Stimulated activated CD4-positive, alpha-beta T cell treated with anti-CD3 and anti-CD28 coated beads, Interleukin-15, amount 100 ng/mL, for 24 hours (primary cell): ENCODE data around the gene B4GALNT4.
"Not testable (repeated sequence)": the region's sequence is repeated elsewhere in the genome, so short reads cannot be mapped to it uniquely, and the experiment has no call there.

ENCODE experiments used
- DNase-seq: peaks from one replicate; pipeline ENCODE4 v3.0.0-alpha.2; 2020

Gene B4GALNT4

DNA sequence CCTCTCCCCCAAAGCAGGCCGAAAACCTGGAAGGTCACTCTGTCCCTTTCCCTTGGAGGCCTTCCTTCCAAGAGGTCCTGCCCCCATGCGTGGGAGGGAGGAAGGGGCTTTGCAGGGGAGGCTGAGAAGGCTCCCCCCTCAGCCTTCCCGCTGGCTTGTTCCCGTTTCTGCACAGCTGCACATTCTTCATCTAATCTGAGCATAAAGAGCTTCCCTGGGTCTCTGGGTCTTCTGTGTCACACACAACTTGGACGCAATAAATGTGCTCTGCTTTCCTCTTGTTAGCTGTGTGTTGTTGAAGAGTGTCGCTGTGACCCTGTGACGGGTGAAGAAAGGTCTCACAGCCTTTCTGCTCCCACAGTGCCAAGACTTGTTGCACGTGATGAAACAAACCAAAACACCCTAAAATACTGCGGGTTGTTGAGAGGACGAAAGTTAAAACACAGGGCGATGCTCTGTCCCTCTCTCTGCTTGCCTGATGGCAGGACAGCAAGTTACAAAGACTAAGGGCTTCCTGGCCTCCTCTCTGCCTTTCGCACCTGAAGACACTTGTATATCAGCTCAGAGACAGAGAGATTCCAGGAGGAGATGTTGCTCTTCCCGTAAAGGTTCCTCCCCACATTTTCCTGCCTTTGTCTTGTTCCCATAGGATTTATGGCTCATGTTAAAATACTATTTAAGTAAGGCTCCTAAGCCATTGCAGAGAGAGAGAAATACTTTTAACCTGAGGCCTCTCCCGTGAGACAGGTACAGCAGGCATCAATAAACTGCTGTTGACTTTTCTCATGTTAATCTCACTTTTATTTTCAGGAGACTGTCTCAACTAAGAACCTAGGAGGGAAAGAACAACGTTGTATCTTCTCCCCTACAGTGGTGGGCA lies 33.3 kb upstream of the B4GALNT4 start:
- no peak for DNase-seq

DNA sequence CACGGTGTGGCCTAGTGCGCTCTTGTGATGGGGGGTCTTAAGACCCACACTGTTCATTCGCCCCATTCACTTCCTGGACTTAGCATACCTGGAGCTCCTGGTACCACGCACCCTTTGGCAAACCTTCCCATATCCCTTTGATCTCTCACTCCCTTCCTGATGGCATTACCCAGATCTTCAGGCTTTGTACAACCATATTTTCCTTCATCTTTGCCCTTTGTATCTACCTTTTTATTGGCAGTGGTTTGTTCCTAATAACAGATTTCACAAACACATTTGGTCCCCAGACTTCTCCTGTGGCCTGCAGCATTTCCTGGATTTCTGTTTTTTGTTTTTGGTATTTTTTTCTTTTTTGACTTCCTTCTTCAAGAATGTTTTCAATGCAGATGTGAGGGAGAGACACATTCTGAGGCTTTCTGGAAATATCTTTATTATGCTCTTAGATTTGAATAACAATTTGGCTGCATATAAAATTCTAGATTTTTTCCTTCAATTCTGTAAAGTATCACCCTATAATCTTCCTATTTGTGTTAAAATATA lies 32.6 kb upstream of the B4GALNT4 start:
- no peak for DNase-seq

DNA sequence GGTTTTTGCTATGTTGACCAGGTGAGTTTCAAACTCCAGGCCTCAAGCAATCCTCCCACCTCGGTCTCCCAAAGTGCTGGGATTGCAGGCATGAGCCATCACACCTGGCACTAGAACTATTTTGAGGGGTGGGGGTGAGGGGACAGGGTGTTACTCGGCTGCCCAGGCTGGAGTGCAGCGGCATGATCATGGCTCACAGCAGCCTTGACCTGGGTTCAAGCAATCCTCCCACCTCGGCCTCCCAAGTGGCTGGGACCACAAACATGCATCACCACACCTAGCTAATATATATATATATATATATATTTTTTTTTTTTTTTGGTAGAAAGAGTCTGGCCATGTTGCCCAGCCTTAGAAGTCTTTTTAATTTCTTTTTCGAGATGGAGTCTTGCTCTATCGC lies 31.6 kb upstream of the B4GALNT4 start:
- DNase-seq = no peak

DNA sequence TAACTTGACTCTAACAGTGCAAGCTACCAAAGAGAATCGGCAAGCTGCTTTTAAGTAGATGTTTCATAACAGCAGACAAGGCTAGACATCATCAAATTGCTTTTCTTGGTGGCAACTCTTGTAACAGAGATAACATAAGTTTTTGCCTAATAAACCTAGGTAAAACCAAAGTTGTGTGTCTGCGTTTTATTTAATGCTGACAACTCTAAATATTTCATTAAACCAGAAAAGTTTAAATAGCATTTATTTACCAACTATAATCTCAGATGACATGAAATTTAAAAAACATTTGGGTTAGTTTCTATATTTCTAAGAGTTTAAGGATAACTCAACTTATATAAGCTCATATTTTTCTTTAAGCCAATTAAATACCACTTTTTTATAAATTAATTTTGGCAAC lies 29.3 kb upstream of the B4GALNT4 start:
- DNase-seq = no peak

DNA sequence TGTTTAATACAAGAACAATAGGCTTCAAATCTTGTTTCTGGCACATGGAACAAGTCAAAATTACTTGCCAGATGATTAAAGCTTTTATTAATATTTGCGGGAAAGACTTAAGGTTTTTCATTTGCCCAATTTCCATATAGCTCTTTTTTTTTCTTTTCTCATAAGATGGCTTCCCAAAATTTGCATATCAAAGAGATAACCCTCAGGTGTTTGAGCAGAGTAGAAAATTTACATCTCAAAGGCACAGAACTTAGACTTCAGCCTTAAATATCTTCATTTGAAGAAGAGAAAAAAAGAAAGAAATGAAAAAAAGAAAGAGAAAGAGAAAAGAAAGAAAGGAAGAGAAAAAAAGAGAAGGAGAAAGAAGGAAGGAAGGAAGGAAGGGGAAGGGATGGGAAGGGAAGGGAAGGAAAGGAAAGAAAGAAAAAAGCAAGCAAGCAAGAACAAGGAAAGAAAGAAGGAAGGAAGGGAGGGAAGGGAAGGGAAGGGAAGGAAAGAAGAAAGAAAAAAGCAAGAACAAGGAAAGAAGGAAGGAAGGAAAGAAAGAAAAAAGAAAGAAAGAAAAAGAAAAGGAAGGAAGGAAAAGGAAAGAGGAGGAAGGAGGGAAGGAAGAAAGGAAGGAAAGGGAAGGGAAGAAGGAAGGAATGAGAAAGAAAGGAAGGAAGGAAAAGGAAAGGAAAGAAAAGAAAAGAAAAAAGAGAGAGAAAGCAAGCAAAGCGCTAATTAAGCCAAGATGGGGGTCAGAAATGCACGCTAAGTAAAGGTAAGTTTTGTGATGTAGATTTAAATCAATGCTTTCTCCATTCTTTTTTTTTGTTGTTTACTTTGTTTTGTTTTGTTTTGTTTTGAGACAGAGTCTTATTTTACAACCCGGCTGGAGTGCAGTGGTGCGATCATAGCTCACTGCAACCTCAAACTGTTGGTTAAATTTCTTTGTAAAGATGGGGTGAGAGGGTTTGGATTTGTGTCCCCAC lies 28.5 kb upstream of the B4GALNT4 start:
- DNase-seq = no peak

DNA sequence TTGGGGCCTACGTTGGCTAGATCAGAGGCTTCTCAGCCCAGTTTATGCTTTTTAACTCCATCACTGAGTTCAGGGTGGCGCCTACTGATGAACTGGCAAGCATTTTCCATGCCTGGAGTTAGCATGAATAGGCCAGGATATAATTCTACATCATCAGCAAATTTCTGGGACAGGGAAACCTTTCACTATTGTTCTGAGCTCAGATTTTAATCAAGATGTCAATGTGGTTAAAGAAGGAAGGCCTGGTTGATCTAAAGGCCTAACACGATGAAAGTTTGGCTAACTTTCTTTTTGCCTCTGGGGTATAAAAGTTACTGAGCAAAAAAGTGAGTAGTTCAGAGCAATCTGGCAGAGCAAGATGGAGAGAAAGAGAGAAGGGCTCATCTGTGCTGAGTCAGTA lies 27.0 kb upstream of the B4GALNT4 start:
- no peak for DNase-seq

DNA sequence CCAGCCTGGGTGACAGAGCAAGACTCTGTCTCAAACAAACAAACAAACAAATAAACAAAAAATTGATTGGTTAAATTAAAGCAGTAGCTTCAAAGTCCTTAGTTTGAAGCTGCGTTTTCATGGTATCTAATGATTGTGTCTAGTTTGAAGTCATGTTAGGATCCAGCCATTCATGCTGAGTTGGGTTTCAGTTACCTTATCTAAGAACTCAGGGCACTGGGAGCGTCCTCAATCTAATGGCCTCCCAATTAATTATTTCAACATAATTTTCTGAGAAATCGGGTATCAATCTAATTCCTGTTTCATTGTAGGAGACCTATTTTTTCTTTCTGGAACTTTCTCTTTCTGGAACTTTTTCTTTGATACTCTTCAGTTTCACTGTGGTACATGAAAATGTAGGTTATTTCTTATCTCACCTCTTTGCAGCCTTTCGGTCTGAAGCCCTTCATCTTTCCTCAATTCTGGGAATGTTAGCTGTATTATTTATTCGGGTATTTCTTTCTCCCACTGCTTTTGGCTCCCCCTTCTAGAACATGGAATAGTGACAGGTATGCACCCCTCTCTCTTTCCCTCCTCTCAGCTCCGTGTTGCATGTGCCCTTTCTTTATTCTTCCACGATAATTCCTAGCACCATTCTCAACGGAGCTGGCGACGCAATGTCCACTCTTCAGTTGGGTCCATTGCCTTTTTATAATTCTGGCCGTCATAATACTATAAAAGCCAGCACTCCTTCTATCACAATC lies 24.3 kb upstream of the B4GALNT4 start:
- DNase-seq = no peak

GRCh38 chr11:346529-346928 lies 22.8 kb upstream of the B4GALNT4 start:
- no peak for DNase-seq

DNA sequence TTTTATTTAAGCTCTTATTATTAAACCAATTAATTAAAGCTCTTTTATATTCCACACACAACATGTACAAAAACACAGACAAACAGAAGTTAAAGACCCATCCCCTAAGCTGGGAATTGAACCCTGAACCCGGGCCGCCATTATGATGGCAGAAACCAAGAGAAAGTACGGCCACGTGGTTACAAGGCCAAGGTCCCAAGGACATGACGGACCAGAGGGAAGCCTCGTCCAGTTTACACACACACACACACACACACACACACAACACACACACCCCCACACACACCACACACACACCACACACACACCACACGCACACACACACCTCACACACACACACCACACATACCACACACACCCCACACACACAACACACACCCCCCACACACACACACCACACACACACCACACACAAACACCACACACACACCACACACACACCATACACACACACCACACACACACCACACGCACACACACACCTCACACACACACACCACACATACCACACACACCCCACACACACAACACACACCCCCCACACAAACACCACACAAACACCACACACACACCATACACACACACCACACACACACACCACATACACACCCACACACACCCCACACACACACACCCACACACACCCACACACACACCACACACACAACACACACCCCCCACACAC lies 19.9 kb upstream of the B4GALNT4 start:
- not testable (repeated sequence) for DNase-seq

GRCh38 chr11:350033-350722 lies 19.1 kb upstream of the B4GALNT4 start:
- not testable (repeated sequence) for DNase-seq

- DNase-seq = no peak
Measured at GRCh38 chr11:350723-351255, 18.5 kb upstream of the B4GALNT4 start.

DNA sequence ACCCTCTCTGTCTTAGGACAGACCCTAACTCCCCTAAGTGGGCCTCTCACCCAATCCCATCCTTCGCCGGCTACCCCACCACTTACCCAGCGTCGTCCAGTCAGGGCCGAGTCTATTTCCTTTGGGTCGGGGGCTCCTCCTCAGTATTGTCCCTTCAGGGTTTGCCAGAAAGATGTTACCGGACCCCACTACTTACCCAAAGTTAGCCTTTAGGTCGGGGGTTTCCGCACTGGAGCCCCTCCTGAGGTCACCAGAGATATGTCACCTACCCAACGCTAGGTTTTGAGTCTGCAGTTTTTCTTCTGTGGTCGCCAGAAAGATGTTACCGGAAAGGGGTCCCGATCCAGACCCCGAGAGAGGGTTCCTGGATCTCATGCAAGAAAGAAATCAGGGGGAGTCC lies 17.9 kb upstream of the B4GALNT4 start:
- DNase-seq = no peak

GRCh38 chr11:352456-353031 lies 16.8 kb upstream of the B4GALNT4 start:
- no peak for DNase-seq

DNA sequence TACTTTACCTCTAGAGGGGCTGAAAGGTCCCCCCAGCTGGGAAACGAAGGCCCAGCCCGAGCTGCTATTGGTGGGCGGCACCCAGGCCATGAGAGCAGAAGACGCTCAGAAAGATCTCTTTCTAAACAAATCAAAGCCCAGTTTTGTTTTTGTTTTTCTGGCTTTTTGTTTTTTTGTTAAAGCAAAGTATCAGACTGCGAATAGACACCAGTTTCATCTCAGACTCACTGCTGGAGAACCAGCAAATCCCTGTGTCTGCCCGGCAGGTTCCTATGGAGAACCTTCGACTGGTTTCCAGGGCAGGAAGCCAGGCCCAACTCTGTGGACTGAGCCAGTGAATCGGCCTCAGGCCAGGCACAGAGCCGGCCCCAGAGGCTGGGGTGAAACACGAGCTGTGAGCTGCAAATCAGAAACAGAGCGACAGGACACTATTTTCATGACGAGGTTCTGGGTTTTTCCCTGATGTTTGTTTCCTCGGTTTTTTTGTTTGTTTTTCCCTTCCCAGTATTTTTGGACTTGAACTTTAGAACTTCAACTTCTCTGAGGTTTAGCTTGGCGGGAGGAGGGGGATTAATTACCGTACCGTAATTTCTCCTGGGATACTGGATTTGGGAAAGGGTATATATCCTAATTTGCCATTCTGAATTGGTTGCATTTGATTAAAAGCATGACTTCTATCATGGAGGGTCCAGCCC lies 16.0 kb upstream of the B4GALNT4 start:
- no peak for DNase-seq

GRCh38 chr11:355581-356458 lies 13.5 kb upstream of the B4GALNT4 start:
- peak; percentile 92 for DNase-seq

- DNase-seq = no peak
Measured at GRCh38 chr11:356610-357009, 12.7 kb upstream of the B4GALNT4 start.

GRCh38 chr11:357582-357981 lies 11.7 kb upstream of the B4GALNT4 start:
- no peak for DNase-seq

DNA sequence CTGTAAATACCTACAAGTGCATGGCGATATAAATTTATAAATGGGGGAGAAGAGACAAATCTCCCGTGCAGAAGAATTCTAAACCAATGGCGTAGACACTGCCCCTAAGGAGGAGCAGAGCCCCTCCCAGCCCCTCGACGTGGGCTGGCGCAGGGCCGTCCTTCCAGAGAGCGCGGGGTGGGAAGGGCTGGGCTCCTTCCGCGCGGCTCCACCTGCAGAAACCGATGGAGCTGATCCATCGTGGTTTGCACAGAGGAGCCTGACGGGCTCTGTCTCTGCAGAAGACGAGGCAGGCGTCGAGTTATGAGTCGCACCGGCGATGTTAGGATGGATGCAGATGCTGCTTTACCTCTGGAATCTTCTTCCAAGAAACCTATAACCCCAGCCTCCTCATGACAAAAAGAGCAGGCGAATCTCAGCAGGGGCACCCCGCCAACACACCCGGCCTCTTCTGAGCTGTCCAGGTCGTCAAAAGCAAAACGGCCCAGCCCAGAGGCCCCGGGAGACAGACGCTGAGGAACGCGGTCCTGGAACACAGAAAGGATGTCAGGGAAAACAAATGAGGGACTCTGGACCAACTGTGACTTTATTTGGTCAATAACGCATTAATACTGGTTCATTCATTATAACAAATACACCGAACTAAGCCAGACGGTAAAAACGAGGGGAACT lies 11.0 kb upstream of the B4GALNT4 start:
- DNase-seq = no peak
